HG03571 (cell line): ENCODE results near the gene HES5.

Experiments used
- ATAC-seq: cut with Tn5 transposase; IDR thresholded peaks from one replicate; pipeline ENCODE4 v1.9.1; 2021; ENCODE audit not compliant: unreplicated experiment

HES5 gene

DNA sequence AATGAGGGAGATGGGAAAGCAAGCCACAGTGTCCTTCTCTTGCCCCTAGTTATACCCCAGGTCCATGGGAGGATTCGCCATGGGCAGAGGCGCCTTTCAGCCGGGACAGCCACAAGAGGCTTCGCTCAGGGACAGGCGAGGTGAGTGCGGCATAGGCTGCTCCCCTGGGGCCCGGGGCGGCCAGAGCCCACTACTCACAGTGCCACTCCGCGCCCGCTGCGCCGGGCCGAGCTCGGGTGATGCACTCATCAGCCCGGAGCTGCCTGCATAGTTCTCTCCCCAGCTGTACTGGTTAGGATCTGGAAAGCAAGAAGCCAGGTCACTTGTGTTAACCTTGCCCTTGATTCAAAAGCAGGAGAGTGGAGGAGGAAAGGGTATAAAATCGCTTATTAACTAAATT lies 12.1 kb downstream of the HES5 start:
- no peak for ATAC-seq

DNA sequence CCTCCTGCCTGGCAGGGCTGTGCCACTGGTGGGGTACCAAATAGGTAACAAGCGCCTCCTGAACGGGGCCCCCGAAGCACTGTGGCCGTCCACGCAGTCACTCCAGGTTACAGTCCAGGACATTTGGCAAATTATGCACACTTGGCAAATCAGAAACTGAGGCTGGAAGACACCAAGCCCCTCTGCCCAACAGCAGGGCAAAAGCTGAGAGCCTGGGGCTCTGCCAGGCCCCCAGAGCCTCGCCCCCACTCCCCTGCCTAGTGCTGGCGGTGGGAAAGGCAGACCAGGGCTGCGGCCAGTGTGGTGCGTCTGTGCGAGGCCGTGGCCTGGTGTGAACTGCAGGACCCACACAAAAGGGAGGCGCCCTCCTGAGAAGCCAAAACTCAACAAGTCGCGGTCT lies 13.1 kb downstream of the HES5 start:
- ATAC-seq = no peak

DNA sequence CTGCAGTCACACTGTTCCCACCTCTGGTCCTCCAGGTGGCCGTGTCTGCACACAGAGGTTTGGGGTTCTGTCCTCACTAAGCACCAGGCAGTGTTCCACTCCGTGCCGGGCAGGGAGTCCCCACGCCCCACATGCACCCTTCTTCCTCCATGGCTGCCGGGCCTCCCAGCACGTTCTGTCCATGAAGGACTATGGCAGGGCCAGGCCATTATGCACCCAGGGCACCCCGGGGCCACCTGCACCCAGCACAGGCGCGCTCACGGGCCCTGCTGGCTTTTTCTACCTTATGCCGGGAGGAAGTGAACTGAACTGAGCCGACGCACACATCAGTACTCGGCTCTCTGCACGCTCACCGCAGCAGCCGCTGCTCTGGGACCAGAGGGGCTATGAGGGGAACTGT lies 13.9 kb downstream of the HES5 start:
- no peak for ATAC-seq

DNA sequence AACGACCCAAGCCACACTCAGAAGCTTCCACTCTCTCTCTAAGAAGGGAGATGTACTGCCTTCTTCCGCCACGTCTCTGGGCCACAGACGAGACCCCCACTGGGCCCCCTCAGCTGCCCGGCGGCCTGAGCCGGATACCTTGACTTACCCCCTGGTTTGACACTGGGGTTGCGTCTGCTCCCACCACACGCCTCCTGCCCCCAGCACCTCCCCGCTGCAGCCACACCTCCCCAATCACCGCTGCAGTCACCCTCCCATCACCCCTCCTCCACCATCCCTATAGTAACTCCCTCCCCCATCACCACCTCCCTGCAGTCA lies 14.3 kb downstream of the HES5 start:
- ATAC-seq = no peak

DNA sequence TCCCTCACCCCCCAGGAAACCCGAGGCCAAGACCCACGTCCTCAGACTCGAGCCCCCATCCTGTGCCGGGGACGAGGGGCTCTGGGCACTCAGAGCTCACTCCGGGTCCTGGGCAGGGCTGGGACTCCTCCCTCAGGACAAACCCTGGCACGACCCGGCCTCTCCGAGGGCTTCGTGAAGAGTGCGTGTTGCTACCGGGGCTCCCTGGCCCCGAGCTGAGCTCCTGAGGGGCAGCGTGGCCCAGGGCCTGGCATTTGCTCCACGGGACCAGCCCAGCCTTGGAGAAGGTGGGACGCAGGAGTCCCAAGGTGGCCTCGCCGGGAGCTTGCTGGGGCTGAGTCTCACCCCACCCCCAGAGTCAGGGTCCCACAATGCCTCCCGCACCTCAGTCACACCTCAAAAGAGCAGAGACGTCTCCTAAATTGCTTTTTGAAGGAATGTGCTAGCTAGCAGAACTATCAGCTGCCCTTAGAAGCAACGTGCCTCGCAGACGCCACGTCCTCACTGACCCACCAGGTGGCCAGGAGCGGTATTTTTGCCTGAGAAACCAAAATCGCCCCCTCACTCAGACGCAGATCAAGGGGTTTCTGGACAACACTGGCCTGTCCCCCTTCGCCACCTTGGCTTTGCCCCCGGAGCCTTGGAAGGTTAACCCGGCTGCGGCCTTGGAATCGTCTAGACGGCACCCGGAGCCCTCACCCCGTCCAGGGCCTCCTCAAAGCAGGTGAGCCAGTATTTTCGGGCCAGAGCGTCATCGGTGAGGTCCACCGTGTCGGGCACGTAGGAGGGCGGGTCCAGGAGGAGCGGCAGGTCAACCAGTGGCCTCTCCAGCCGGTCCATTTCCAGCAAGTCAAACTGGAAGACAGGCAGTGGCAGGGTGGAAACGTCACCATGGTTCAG lies 14.9 kb downstream of the HES5 start:
- no peak for ATAC-seq

DNA sequence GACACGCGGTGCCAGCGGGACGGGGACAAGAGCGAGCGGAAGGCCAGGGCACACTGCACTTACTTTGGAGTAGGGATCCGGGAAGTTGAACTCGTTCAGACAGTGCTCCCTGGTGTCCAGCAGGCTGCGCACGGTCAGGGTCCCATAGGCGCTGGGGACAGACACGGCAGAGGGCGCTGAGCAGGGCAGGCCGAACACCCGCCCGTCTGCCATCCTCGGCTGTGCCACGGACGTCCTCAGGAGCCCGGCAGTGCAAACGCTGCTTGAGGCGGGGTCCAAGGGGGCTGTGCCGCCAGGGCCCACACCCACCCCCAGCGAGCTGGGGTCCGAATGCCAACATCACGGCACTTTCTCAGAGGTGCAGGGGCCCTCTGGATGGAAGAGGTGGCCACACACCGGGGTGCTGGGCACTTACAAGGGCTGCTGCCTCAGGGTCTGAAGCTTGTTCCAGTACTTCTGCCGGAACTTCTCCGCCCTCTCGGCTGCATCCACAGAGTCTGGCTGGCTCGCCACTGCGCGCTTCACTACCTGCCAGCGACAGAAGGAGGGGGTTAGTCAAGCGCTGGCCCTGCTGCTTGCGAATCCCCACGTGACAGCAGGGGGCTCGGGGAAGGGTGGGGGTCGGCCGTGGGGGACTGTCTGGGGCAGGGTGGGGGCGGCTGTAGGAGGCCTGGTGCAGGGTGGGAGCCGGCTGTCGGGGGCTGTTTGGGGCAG lies 16.0 kb downstream of the HES5 start:
- no peak for ATAC-seq

DNA sequence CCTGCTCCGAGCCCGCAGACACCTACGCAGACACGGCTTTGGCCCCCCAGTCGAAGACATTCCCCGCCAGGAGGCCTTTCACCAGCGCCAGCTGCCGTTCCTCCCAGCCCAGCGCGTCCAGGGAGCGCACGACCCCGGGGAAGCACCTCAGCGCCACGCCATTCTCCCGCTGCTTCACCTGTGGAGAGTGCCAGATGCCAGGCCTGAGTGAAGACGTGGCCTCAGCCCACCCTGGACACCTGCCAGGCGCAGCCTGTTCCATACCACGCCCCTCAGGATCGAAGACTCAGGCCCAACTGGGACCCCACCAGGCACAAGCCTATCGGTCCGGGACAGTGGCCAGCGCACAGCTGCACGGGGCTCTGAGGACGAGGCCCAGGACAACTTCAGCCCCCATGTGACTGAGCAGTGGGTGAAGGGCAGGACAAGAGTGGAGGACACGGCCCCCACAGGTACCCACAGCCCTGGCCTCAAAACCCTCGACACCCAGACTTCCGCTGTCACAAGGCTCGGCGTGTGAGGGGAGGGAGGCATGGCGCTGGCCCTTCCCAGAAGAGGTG lies 17.1 kb downstream of the HES5 start:
- ATAC-seq = no peak

DNA sequence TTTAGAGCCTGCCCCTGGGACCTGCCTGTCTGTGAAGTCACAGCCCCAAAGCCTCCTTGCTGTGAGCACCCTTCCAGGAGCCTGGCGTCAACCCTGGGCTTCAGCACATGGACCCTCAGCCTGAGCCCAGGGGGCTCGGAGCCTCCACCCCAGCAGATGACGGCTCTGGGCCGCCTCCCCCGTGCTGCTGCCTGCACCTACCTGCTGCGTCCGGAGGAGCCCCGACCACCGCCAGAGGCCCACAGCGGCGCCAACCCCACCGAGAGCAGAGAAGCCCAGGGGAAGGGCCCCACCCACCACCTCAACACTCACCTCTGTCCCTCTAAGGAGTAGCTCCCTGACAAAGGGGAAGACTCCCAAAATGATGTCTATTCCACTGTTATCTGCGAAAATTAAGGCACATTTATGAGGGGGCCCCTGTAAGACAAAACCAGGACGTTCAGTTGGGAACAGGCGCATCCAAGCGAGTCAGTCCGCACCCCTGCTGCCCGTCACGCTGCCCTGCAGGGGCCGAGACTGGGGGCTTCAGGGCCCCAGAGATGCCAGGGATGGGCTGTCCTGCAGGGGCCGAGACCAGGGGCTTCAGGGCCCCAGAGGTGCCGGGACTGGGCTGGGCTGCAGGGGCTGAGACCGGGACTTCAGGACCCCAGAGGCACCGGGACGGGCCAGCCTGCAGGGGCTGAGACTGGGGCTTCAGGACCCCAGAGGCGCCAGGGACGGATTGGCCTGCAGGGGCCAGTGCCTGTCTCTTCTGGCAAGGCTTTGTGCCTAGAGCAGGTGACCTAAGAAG lies 19.5 kb downstream of the HES5 start:
- ATAC-seq = no peak

DNA sequence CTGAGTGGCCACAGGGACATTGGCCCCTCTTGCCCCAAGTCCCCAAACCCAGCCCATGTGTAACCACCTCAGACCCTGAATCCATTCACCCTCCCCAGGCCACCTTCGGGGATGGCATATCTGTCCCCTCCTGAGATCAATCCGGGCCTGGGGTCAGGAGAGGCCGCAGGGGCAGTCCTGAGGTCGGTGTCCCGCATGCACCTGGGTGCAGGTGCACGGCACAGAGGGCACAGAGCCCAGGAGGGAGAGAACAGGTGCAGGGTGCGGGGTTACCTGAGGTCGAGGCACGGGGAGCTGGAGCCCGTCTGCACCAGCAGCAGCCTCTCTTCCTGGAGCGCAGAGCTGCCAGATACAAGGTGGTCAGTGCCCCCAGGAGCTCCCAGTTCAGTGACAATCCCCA lies 20.5 kb downstream of the HES5 start:
- no peak for ATAC-seq

DNA sequence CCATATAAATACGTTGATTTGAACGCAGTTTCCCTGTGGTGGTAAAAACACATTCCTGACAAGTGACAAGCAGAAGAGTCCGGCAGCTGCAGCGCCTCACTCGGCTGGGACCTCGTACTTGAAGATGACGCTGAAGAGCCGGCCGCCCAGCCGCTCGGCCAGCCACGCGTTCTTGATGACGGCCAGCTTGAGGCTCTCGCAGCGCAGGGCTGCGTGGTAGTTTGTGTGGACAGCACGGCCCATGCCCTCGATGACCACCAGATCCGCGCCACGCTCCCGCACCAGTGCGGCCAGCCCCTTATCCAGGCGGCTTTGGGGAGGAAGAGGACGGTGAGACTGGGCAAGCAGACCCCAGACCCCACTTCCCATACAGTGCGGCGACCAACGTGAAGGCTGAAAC lies 21.3 kb downstream of the HES5 start:
- no peak for ATAC-seq

DNA sequence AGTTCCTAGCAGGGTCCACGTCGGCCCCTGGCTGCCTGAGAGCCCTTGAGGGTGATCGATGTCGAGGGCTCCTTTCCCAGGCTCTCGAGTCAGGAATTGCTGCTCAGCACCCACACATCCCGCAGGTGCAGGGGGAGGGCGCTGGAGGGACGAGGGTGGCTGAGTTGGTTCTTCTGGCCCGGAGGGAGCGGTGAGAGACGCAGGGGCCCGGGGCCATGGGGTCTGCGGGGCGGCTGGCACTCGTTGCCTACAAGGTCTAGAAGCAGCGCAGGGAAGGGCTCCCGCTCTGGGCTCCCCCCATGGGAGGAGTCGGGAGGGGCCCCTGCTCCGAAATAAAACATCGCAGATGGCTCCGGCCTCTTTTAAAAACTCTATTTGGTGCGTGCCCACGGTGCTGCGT lies 21.9 kb downstream of the HES5 start:
- ATAC-seq = no peak

DNA sequence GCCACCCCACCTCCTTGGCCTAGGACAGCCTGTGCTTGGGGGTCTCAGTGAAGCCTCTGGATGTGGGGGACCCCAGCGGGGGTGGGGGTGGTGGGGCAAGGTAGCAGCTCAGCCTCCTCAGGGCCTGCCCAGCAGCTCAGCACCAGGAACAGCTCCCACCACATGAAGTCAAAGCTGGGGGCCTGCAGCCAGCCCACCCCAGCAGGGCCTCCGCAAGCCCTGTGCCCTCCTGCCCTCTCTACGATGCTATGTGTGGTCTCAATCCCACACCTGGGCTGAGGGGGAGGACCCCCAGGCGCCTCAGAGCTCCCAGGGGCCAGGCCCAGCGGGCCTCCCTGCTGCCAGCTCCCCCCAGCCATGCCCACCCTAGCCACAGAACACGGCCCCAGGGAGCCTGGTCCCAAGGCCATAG lies 22.3 kb downstream of the HES5 start:
- no peak for ATAC-seq

DNA sequence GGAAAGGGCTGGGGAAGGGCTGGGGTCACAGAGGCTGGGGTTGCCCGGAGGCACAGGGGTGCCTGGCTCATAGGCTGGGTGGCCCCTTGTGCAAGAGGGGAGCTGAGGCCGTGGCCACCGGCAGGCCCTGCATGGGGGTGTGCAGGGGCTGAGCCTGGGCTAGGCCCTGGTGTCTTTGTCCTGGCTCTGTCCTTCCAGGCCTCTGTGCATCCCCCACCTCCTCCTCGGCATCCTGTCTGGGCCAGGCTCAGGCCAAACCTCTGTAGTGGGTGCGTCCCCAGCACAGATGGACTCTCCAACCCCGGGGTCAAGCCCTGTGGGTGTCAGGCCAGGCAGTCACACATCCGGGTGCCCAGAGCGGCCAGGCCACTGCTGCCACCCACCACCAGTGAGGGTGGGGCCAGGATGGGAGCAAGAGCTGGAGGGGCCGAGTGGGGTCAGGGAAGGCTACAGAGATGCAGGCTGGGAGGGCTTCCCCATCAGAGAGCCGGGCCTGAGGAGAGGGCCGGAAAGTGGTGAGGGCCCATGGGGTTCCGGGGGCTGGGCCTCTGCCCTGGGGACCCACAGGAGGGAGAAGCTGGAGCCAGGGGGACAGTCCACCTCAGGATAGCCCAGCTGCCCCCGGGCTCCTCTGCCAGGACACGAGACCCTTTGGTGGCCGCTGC lies 23.0 kb downstream of the HES5 start:
- no peak for ATAC-seq

DNA sequence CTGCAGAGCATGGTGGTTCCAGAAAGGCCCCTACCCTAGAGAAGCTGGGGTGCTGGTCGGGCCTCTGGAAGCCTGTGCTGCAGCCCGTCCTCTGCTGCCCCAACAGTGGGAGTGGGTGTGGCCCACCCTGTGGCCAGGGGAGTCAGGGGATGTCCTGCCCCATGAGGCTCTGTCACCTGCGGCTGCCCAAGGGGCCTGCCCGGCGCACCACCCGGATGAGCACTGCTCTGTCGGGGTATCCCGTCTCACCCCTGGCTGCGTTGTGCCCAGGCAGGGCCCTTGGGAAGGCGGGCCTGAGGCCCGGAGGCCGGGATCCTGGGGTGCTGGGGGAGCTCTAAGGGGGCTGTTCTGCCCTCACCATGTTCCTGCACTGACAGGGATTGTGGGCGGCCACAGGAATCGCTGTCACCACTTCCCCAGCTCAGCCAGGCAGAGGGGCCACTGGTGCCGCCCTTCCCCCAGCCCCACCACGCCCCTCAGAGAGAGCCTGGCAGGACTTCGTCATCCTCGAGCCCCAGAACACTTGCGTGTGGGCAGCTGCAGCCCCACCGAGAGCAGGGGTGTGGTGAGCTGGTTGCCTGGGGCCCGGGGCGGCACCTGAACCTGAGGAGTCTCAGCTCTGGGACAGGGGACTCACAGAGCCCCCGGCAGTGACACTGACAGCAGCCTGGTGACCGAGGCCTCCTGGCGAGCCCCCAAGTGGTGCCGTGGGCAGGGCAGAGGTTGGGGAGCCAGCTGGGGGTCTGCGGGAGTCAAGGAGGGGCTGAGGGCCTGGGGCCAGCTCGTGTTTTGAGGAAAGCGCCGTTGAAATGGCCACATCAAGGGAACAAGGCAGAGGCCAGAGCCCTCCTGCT lies 23.8 kb downstream of the HES5 start:
- no peak for ATAC-seq

DNA sequence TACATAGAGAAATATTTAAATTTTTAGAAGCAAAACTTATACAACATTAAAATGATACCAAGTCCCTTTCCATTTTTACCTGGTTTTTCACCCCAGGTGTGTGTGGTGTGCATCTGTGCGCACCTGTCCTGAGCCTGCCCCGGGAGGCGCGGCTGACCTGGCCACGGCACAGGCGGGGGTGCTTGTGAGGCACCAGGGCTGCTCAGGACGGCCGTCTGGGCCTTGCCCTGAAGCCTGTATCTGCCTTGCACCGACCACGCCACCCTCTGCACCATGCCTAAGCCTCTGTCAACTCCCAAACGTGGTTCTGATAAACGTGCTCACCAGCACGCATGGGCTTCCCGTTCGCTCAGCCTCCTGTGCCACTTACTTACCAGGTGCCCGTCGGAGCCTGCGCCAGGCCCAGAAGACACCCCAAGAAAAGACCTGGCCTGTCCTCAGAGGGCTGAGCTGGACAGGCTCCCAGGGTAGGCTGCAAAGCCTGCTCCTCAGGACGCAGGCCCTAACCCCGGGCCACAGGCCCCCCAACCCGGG lies 24.5 kb downstream of the HES5 start:
- no peak for ATAC-seq

DNA sequence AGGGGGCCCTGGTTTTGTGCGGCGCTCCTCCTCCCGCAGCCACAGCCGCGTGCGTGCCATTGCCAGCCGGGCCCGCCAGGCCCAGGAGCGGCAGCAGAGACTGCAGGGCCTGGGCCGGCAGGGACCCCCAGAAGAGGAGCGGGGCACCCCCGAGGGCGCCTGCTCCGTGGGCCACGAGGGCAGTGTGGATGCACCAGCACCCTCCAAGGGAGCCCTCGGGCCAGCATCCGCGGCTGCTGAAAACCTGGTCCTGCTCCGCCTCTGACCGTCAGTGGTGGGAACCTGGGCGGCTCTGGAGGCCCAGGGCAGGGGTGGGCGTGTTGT lies 25.2 kb downstream of the HES5 start:
- ATAC-seq = no peak

DNA sequence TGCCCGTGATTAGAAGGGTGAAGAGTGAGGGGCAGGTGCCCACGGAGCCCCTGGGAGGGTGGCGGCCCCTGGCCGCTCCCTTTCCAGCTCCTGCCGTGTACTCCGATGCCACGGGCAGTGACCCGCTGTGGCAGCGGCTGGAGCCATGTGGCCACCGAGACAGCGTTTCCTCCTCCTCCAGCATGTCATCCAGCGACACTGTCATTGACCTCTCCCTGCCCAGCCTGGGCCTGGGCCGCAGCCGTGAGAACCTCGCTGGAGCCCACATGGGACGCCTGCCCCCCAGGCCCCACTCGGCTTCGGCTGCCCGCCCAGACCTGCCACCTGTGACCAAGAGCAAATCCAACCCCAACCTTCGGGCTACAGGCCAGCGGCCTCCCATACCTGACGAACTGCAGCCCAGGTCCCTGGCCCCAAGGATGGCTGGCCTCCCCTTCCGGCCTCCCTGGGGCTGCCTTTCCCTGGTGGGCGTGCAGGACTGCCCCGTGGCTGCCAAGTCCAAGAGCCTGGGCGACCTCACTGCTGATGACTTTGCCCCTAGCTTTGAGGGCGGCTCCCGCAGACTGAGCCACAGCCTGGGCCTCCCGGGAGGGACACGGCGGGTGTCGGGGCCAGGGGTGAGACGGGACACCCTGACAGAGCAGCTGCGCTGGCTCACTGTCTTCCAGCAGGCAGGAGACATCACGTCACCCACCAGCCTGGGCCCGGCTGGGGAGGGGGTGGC lies 25.7 kb downstream of the HES5 start:
- ATAC-seq = no peak

DNA sequence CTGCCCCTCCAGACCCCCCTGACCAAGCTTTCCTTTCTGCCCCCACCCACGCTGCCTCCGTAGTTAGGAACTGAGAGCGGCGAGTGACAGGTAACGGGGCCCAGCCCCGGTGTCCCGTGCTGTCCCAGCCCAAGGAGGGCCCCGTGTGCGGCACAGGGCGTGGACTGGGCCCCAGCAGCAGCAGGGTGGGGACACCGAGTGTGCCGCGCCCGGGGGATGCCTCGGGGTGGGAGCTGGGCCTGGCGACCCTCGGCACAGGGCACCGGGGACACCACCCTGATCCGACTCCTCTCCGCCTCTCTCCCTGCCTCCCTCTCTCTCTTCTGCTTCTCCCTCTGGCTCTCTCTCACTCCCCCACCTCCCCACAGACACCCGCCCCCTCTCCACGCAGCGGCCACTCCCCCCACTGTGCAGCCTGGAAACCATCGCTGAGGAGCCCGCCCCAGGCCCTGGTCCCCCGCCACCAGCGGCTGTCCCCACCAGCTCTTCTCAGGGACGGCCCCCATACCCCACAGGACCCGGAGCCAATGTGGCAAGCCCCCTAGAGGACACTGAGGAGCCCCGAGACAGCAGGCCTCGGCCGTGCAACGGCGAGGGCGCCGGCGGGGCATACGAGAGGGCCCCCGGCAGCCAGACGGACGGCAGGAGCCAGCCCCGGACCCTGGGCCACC lies 26.4 kb downstream of the HES5 start:
- no peak for ATAC-seq
